SKM-1 treated with dmso at 0.1 percent for 144 hours (cell line): Measurements from ENCODE around the gene PNKD.

Source experiments
- DNase-seq: peaks from one replicate; lab custom pipeline; 2025; ENCODE audit not compliant: unreplicated experiment; lab: John Stamatoyannopoulos, UW

Gene PNKD

DNA sequence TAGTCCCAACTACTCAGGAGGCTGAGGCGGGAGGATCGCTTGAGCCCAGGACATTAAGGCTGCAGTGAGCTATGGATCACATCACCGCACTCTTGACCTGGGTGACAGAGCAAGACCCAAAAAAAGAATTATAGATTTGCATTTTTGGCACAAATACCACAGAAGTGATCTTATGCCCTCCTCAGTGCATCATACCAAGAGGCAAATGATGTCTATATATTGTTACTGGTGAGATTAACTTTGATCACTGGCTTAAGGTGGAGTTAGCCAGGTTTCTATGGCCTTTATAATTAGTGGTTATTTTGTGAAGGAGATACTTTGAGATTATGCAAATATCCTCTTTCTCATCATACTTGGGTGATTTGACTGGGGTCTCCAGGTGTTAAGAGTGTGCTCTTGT, 64.2 kb downstream of the PNKD start:
- DNase-seq, result no peak

DNA sequence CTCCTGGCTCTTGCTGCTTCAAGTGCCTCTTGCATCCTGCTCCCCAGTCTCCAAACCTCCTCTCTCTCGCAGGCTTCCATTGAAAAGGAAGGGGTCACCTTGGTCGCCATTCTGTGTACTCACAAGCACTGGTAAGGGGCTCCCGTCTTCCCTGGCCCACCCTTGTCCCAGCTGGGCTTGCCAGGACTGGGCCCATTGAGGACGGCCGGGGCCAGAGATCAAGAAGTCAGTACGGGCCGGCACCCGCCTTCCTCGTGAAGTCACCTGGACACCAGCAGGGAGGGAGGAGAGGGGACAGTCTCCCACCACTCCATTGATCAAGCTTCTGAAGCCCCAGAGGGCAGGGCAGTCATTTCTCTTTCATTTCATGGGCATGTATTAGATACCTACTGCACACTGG, 70.3 kb downstream of the PNKD start:
- no peak for DNase-seq

DNA sequence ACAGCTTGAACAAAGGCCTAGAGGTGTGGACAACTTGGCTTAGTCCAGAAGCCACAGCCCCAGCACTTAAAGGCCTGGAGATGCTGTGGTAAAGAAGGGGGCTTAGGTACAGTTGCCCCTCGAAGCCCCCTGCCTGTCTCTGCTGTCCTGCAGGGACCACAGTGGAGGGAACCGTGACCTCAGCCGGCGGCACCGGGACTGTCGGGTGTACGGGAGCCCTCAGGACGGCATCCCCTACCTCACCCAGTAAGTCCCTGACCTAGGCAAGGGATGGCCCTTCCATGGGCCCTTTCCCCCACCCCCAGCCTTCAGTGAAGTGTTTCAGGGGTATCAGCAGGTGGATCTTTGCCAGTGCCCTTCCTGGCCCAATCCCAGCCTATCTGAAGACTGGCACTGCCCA, 71.1 kb downstream of the PNKD start:
- DNase-seq, result no peak

DNA sequence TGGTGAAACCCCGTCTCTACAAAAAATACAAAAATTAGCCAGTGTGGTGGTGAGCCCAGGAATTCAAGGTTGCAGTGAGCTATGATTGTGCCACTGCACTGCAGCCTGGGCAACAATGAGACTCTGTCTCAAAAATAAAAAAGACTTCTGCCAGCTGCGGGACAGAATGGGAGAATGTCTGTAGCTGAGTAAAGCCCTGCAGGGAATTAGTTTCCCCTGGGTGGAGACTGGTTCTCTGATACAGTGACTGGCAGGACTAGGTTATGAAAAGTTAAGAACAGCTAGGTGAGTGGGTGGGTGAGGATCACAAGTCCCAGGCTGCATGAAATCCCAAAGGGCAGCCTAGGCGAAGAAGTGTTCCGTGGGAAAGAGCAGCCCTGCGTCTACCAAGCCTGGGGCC, 72.5 kb downstream of the PNKD start:
- no peak for DNase-seq

DNA sequence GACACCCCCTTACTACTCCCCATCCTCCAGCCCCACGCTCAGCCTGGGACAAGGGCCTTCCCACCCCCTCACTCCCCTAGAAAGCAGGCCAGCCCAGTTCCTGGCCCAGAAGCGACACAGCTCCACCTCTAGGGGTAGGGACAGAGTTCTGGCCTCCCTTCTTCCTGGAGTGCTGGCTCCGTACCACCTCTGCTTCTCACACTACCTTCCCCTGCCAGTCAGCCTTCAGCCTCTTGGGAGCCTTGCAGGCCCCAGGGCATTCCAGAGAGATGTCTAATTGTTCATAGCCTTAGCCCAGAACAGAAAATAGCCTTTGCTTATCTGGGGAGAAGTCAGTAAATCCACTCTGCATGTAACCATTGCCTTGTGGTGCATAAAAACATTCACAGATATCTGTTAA, 73.3 kb downstream of the PNKD start:
- no peak for DNase-seq

DNA sequence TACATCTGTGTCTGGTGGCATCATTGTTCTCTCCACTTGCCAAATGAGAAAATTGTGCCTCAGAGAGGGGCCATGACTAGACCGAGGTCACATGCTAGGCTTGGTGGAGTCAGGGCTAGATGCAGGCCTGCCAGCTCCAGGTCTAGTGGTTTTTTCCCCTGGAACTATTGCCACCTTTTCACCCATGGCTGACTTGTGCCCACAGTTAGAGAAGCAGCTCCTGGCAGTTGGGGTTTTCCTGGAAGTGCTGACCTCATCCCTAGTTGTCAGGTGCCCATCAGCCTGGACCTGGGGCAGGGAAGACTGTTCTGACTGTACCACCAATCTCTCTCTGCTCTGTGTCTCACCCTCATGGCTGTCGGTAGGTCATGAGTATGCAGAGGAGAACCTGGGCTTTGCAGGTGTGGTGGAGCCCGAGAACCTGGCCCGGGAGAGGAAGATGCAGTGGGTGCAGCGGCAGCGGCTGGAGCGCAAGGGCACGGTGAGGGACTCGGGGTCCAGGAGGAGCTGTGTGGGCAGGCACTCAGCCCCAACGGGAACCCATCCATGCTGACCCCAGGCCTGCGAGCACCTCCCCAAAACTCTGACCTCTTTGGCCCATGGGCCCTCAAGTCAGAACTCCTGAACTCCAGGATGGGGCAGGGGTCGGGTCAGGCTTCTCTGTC, 73.9 kb downstream of the PNKD start:
- DNase-seq, result no peak

DNA sequence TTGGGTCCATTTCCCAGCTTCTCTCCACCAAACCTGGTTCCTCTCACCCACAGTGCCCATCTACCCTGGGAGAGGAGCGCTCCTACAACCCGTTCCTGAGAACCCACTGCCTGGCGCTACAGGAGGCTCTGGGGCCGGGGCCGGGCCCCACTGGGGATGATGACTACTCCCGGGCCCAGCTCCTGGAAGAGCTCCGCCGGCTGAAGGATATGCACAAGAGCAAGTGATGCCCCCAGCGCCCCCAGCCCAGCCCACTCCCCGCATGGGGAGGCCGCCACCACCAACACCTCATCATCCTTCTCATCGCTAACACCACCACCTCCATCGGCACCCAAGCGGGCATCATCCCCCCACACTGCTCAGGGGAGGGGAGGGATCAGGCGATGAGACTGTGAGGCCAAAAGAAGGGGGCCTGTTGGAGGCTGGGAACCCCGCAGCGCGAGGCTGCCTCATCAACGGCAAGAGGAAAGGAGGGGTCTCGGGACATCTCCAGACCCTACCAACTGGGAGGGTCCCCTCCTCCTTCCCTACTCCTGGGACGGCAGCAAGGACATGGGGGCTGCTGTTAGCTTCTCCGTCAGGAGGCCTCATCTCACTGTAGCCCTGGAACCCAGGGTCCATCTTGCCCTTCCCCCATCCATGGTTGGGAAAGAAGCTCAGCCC, 74.6 kb downstream of the PNKD start:
- no peak for DNase-seq

DNA sequence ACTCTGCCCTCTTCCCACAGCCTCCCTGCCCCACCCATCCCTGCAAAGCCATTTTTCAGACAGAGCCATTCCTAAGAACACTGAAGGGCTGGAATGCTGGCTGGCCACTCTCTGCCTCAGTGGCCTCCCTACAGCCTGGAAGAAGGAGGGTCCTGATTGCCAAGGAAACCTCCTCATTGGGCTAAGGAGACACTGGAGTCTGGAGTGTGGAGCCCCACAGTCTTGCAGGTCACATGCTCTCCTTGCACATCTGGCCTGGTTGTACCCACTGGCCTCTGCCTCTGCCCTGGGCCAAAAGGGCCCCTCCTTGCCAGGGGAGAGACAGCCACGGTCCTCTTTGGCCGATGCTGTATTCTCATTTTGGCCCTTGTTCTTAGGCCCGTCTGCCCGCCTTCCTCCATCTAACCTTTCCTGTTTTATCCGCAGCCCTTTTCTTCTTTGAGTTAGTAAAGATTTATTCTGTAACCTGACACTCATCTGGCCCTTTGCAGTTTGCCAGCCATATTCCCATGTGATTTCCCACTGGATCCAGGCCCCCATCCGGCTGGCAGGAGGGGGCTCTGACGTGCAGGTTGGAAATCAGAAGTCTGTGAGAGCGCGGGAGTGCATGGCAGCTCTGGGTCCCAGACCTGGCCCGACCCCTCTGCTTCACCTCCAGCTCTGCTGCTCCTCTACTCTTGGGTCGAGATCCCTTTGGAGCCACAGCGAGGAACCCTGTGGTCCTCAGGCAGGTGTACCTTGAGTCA, 75.3 kb downstream of the PNKD start:
- DNase-seq, result no peak

DNA sequence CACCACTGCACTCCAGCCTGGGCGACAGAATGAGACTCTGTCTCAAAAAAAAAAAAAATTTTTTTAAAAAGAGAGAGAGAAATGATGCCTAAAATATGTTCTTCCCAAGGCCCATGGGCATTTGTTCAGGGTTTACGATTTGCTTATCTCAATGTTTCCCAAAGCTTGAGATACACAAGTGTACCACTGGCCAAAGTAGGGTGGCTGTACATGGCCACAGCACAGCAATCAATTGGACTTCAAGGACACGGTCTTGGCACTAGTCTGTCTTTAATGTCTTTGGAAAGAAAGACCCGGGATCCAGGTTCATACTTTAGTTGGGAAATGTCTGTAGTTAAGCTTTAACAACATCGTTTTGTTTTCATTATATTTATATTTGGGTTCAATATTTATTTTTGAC, 76.9 kb downstream of the PNKD start:
- no peak for DNase-seq

DNA sequence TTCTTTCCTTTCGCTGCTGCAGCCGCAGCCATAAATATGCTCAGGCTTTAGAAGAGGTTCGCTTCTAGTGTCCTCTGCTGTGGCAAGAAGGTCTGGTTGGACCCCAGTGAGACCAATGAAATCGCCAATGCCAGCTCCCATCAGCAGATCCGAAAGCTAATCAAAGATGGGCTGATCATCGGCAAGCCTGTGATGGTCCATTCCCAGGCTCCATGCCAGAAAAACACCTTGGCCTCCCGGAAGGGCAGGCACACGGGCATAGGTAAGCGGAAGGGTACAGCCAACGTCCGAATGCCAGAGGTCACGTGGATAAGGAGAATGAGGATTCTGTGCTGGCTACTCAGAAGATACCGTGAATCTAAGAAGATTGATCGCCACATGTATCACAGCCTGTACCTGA, 83.7 kb downstream of the PNKD start:
- DNase-seq, result no peak

DNA sequence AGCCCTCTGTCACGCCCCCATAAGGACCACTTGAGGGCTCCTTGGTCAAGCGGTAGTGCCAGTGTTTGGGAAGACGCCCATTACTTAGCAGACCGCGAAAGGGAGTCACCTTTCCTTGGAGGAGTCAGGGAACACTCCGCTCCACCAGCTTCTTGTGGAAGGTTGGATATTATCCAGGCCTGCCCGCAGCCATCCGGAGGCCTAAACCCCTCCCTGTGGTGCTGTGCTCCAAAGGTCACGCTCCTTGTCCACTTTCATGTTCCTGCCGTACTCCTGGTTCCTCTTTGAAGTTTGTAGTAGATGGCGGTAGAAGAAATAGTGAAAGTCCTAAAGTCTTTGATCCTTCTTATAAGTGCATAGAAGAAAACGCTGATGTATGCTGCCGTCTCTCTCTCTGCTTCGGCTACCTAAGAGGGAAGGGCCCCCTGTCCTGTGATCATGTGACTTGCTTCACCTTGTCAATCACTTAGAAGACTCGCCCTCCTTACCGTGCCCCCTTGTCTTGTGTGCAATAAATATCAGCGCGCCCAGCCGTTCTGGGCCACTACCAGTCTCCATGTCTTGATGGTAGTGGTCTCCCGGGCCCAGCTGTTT, 84.6 kb downstream of the PNKD start:
- DNase-seq, result no peak

DNA sequence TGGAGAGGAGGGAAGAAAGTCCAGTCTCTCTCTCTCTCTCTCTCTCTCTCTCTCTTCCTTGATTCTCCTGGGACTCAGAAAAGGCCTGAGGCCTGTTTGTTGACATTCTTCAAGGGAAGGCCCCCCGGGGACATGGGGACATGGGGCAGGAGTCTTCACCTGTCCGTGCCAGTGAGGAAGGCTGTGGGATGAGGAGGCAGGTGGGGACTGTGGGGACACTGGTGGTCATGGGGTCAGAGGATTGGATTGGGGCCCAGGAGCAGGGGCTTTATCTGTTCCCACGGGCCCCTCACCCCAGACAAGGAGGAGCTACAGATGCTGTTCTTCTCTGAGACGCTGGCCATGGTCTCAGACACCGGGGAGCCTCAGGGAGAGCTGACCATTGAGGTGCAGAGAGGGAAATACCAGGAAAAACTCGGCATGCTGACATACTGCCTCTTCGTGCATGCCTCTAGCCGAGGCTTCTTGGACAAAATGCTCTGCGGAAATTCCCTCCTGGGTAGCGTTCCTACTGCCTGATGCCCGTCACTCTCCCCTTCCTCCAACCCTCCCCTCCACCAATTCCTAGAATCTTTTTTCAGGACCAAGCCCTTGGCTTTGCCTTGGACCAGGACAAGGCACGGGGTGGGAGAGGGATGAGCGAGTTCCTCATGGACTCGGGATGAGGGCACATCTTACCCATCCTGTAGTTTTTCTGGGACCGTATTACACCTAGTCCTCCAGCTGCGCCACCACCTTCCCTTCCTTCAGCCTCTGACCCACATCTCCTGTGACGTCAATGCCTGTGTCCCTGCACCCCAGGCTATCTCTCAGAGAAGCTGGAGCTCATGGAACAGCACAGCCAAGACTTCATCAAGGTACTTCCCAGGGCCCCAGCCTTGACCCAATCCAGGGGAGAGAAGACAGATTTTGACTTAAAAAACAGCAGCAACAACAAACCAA, 87.2 kb downstream of the PNKD start:
- no peak for DNase-seq

DNA sequence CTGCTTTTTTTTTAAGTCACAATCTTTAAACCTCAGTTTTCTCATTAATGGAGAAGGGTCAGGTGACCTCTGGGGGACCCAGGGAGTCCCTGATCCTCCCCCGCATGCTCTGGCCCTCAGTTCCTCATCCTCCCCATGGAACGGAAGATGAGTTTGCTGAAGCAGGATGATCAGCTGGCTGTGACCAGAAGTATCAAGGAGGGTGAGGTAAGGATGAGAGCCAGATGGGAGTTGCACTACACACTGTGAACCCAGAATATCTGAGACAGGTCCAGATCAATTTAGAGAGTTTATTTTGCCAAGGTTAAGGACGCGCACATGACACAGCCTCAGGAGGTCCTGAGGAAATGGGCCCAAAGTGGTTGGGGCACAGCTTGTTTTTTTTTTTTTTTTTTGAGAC, 90.1 kb downstream of the PNKD start:
- peak; percentile 87 for DNase-seq

DNA sequence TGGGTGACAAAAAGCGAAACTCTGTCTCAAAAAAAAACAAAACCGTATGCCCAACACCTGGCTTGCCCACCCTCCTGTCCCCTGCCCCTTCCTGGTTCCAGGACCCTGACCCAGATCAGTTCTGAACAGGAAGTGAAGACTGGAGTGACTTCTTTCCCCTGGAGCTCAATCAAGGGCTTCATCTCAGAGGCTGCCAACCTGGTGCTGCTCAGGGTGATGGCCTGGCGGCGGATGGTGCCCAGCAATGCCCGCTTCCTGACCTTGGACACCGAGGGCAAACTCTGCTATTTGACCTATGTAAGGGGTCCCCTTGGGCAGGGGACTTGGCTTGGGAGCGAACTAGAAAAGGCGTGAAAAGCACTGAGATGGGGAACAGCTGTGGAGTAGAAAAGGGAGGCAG, 92.3 kb downstream of the PNKD start:
- no peak for DNase-seq

DNA sequence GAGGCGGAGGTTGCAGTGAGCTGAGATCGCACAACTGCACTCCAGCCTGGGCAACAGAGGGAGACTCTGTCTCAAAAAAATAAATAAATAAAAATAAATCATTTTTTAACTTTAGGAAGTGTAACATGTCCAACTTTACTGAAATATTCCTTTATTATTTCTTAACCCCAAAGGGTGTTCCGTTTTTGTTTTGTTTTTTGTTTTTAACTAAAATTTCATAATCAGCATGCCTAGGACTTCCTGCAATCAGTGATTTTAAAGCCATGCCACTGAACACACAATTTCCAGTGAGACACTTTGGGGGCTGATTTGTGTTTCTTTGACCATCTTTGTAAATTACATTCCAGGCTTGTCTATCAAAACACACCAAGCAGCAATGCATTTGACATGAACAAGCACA, 93.4 kb downstream of the PNKD start:
- no peak for DNase-seq

DNA sequence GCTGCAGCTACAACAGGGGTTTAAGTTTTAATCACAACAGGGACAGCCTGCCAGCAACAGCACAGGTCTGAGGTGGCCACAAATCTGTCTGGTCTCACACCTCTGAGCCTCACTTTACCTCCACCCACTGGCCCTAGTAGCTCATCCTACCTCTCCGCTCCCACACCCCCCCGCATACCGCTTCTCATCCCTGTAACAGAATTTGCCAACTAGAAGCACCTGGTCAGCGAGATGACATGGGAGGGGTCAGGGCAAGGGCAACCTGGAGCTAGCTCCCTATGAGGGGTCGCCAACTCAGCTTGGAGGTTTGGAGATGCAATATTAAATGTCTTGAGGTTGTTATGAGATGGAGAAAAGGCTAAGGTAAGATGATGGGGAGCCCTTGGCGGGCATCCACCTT, 93.9 kb downstream of the PNKD start:
- DNase-seq, result no peak

DNA sequence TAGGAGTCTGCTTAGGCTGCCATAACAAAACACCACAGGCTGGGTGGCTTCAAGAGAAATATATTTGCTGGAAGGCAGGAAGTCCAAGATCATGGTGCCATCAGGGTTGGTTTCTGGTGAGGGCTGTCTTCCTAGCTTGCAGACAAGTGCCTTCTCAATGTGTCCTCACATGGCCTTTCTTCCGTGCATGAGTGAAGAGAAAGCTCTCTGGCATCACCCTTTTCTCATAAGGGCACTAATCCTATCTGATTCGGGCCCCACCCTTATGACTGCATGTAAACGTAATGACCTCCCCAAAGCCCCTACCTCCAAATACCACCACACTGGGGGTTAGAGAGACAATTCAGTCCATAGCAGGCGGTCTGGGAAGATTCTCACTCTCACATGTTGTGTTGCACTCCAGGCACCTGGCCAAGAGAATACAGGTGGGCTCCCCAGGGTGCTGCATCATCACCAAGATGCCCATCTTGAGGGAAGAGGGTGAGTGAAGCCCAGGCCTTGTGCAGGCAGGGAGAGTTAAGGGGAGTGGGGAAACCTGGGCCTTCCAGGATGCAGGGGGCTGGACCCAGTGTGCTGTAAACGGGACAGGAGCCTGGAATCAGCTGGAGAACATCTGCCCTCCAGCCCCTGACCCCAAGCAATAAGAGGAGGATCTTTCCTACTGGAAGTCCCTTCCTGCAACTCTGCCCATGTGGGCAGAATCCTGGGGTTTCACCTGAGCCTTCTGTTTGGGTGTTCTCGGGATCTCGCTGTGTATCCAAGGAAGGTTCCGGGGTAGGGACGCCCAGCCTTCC, 96.5 kb downstream of the PNKD start:
- DNase-seq, result no peak

DNA sequence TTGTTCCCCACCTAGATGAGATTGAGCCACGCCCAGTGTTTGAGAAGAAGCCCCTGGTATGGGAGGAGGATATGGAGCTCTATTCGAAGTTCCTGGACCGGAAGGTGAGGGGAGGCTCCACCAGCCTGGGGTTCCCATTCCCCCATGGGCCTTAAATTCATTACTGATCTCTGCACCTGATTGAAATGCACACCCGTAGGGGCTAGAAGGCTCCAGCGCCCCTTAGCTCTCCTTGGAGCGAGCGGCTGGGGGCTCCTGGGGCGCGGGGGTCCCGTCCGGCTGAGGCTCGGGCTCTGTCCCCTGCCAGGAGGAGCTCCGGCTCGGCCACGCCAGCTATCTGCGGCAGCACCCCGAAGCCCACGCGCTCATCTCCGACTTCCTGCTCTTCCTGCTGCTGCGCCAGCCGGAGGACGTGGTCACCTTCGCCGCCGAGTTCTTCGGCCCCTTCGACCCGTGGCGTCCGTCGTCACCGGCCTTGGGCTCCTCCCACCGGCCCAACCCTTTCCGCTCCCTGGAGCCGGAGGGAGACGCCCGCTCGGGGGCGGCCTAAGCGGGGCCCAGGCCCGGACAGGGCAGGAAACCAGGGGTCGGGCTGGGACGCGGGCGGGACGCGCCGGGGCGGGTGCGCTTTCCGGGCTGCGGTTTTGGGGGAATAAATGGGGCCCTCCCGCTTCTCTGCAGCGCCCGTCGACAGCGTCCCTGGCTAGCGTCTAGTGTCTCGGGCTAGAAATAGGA, 97.3 kb downstream of the PNKD start:
- peak; percentile 85 for DNase-seq

DNA sequence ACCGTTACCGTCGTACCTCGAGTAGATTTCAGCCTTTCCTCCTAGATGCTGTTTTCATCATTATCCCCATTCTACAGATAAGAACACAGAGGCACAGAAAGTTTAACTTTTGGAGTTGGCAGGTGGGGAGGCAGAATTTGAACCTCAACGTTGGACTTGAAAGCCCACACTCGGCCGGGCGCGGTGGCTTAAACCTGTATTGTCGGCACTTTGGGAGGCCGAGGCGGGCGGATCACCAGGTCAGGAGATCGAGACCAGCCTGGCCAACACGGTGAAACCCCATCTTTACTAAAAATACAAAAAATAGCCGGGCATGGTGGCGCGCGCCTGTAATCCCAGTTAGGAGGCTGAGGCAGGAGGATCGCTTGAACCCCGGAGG, 97.8 kb downstream of the PNKD start:
- DNase-seq, result no peak
